HG02571 (cell line): Measurements from ENCODE around the gene SCN10A.

Experiments used
- ATAC-seq: cut with Tn5 transposase; IDR thresholded peaks from one replicate; pipeline ENCODE4 v1.9.1; 2021; ENCODE audit warnings: mild to moderate bottlenecking, moderate library complexity; ENCODE audit not compliant: unreplicated experiment

Gene SCN10A

DNA sequence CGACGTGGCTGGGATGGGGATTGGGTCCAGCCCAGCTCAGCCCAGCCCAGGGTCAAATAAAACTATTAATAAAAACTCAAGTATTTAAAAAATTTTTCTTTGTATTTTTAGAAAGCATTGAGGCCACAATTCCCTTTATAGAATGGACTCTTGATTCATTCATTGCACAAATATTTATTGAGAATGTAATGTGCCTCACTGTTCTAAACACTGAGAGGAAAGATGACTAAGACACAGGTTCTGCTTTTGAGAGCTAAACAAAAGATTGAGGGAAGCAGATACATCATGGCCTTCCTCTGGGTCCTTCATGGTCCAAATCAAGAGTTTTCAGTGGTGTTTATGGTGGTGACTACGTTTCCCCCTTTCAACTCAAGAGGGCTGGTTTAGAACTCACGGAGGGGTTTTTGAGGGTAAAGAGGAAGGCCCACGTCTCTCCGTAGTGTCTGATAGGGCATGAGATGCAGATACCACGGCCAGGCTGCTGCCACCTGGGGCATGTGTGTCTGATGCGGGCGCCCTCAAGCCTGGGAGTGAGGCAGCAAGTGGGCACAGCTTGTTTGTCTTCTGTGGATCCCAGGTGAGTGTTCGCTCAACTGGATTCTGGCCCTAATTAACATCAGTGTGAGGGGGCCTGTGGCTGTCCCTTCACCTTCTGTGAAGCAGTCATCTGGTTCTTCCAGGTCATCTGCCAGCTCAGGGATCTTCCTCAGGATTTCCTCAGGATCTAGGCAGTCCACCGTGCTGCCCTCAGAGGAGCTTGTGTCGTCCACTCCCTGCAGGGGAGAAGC lies 93.0 kb downstream of the SCN10A start:
- ATAC-seq, result no peak

DNA sequence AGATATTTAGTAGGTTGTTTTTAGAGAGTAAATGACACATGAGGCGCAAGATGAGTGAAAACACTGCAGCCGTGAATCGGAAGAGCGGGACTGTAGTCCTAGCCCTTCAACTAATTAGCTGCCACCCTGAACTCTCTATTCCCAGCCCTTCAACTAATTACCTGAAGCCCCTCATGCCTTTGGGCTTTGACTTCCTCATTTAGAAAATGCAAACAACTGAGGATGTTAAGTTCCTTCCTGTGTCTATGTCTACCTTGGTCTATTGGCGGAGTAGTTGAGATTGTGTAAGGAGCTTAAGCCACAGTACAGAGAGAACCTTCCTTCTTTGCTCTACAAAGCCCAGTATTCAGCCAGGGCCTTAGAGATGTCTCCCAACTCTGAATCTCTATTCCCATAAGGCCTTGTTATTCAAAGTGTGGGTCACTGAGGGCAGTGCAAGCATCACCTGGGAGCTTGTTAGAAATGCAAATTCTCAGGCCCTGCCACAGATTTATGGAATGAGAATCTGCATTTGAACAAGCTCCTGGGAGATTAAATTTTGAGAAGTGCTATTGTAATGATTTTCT lies 94.7 kb downstream of the SCN10A start:
- ATAC-seq, result no peak

DNA sequence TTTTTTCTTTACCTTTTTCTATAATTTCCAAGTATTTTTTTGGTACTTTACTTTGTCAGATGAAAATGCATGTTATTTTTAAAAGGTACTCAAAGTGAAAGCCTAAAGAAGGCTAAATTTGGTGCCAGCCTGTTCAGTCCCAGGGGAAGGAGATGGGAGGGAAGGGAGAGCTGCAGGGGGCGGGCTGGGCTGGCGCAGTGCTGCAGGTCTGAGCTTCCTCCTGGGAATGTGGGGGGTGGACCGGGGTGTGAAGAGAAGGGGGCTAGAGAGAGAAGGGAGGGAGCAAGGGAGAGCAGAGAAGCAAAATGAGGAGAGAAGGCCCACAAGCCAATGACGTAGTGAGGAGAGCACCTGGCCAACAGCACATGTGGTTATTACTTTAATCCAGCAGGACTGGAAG lies 95.6 kb downstream of the SCN10A start:
- no peak for ATAC-seq

DNA sequence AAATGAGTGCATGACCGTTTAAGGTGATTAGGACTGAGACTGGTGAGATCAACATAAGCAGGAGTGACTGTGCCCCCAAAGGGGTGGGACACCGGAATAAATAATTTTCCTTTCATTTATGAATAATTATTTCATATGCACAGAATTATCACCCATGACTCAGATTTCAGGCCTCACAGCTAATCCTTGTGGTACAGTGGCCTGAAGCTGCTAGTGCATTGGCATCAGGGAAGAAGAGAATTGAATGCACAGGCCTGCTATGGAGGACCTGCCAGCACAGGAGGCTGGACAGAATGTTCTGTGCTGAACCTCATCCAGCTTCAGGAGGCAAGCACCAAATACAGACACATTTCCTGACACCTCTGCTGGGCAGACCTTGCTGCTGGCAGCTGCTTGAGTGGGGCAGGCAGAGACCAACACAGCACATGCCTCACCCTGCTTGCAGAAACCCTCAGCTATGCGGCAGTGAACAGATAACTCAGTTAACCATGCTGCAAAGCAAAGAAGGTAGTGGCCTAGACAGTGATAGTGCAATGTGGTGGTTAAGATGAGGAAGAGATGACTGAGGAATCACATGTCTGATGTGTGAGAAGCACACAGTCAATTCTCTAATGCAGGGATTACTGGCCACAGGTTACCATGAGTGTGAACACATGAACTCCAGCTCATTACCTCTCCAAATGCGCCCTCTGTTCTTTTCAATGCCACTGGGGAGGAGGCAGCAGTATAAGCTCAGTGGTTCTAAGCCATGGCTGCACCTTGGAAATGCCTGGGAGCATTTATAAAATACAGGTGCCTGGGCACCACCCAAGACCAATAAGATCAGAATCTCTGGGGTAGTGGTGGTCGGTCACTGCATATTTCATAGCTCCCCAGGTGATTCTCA lies 98.4 kb downstream of the SCN10A start:
- no peak for ATAC-seq

DNA sequence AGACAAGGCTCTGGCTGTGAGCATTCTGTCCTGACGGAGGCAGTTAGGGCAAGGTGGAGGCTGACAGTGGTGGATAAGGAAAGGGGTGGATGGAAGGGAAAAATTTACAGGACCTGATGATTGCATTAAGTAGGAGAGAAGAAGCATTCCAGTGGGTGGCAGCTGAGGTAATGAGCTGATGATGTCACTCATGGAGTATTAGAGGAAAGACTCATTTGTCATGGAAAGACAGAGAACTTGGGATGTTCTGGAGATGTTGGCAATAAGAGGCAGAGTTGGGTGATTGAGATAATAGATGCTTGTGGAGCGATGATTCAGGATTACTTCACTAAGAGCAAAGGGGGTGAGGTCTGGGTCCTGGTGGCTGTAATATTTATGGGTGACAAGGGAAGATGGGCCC lies 102.9 kb downstream of the SCN10A start:
- ATAC-seq, result no peak

- ATAC-seq, result no peak
These were observed 104.7 kb downstream of the SCN10A start for GRCh38 chr3:38711321-38711720.

DNA sequence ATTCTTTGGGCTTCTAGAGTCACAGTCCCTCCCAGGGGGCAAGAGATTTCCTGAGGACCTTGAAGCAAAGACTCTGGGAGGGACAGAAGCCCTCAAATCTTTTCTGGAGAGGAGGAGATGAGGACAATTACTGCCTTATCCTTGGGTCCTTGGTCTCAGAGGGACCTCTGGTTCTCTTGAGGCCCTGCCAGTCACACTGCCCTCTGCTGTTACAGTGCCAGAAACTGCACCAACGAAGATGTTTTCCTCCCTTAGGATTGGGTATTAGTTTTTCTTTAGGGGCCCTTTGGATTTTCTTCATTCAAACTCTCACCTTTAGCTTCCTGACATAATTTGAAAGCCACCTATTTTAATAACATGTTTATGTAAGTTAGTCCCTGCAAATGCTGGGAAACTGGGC lies 108.3 kb downstream of the SCN10A start:
- ATAC-seq, result no peak

- ATAC-seq, result no peak
These were observed 109.1 kb downstream of the SCN10A start for GRCh38 chr3:38706961-38707360.

DNA sequence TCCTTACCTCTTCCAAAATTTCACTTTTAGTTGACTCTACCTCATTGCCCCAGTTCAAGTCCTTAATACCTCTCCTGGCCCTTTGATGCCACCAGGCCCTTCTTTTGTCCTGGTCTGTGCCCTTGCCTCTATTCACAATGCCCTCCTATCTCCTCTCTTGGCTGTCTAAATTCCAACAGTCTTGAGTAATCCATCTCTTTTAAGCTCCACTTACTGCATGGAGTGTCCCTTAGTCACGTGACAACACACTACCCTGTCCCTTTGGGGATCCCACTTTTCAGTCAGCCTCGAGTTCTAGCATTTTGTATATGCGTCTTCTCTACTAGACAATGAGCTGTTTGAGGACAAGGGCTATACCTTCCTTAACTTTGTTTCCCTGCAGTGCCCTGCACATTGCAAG lies 113.8 kb downstream of the SCN10A start:
- ATAC-seq, result no peak

DNA sequence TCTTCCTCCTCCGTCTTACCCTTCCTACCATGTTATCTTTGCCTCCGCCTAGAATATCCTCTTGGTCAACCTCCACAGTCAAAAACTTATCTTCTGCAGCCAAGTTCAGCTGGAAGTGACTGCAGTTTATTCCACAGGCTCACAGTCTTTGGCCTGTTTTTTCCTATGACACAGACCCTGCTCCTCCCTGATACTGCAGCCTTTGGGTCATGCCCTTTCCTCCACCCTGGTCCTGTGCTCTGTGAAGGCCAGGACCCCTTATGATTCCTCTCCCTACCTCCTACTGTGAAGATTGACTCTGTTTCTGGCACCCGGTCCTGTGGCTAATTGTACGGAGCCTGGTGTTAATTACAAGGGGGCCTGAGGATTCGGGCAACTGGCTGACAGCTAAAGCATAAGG lies 117.3 kb downstream of the SCN10A start:
- ATAC-seq, result no peak

DNA sequence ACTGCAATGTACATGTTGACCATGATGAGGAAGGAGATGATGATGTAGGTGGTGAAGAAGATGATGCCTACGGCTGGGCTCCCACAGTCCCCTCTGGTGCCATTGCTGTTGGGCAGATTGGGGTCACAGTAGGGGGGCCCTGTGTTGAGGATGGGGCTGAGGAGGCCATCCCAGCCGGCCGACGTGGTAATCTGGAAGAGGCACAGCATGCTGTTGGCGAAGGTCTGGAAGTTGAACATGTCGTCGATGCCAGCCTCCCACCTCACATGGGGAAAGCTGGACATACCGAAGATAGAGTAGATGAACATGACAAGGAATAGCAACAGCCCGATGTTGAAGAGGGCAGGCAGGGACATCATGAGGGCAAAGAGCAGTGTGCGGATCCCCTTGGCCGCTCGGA lies 118.0 kb downstream of the SCN10A start:
- ATAC-seq, result no peak

GRCh38 chr3:38696034-38696433 lies 120.0 kb downstream of the SCN10A start:
- no peak for ATAC-seq

- no peak for ATAC-seq
These were observed 125.8 kb downstream of the SCN10A start for GRCh38 chr3:38690185-38690584.

DNA sequence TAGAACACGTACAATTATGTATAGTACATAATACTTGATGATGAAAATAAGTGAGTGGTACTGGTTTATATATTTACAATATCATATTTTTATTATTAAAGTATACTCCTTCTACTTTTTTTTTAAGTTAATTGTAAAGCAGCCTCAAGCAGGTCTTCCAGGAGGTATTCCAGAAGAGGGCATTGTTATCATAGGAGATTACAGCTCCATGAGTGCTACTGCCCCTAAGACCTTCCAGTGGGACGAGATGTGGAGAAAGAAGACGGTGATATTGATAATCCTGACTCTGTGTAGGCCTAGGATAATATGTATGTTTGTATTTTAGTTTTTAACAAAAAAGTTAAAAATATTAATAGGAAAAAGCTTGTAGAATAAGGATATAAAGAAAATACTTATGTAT lies 126.2 kb downstream of the SCN10A start:
- ATAC-seq, result no peak

- ATAC-seq, result no peak
These were observed 126.7 kb downstream of the SCN10A start for GRCh38 chr3:38689346-38689745.

DNA sequence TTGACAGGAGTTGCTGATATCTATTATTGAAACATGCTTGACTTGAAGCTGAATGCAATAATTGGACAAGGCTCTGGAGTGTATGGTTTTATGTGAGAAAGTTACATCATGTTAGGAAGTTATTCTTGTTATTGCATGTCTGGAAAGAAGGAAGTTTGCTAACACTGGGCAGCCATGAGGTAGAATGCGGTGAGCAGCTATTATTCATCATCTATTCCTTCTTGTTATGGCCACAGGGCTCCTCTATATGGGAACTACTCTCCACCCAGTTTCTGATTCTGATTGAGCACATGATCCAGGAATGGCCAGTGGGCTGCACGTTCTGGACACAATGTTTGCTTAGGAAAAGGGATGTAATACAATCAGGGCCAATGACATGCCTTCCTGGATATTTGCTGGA lies 128.7 kb downstream of the SCN10A start:
- no peak for ATAC-seq

GRCh38 chr3:38684546-38684945 lies 131.5 kb downstream of the SCN10A start:
- no peak for ATAC-seq

- ATAC-seq, result no peak
These were observed 146.3 kb downstream of the SCN10A start for GRCh38 chr3:38669668-38670067.

GRCh38 chr3:38662544-38662943 lies 153.5 kb downstream of the SCN10A start:
- no peak for ATAC-seq

DNA sequence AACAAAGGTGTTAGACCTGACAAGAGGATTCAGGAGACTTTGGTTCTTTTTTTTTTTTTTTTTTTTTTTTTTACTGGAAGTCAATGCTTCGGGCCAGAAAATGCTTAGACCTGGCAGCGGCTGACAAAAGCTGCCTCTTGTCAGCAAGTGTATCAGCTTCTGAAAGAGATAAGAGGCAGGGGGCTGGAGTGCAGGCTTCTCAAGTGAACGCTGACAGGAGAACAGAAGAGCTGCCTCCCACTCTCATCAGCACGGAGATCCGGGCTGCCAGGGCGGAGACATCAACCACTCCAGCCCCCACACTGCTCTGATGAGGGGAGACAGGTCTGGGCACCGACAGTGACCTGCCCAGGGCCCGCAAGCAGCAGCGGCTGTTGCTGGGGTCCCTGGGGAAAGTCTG lies 157.2 kb downstream of the SCN10A start:
- ATAC-seq, result no peak

DNA sequence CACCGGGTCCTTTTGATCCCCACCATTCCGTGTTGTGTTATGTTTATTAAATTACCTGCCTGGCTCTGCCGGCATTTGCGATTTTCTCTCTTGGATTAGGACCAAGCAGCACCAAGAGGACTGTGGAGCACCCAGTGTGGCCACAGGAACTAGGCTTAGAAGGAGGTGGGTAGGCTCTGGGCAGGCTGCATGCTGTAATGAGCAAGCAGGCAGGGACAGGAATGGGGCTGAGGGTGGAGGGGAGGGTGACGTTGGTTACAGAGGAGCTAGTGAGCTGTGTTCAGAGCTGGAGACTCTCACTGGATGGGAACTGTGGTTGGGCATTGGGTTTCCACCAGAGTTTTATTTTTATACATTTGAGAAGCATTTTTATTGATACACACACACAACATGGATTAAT lies 158.6 kb downstream of the SCN10A start:
- no peak for ATAC-seq
